Lung (tissue), 12 donors: Measurements from ENCODE around the gene MYOM1. TPM values are rescaled to one million over a fixed set of nuclear protein-coding genes. Genes with fewer than 3 reads are reported as not detected.

Source experiments
- ATAC-seq: fragments of 200-7000 bp; cut with Tn5 transposase; one replicate; pipeline ENCODE4 v1.9.1; 2020; ENCODE audit warnings: moderate number of reproducible peaks; ENCODE audit not compliant: insufficient read depth, low FRiP score
- DNase-seq, 3 donors: peaks; one replicate each; pipeline ENCODE4 v3.0.0-alpha.2; 2013 to 2017
- H3K27ac ChIP-seq, 2 donors: one replicate each; pipeline ENCODE4 v1.5.1; 2013; ENCODE audit warnings: mild to moderate bottlenecking in 2 of 2, moderate library complexity in 2 of 2, control low read depth in 1 of 2, inconsistent platforms in 1 of 2, low read depth in 1 of 2, low read length in 1 of 2
- H3K27me3 ChIP-seq, 3 donors: one replicate each; pipeline ENCODE4 v1.5.1; 2013; ENCODE audit warnings: low read length in 2 of 3; ENCODE audit not compliant: control insufficient read depth in 3 of 3, insufficient read depth in 3 of 3
- H3K36me3 ChIP-seq, 4 donors: one replicate each; pipeline ENCODE4 v1.5.1; 2013; ENCODE audit warnings: low read length in 4 of 4, mild to moderate bottlenecking in 1 of 4, moderate library complexity in 1 of 4; ENCODE audit not compliant: control insufficient read depth in 4 of 4, insufficient read depth in 4 of 4
- H3K4me1 ChIP-seq, 5 donors: one replicate each; pipeline ENCODE4 v1.5.1; 2013; ENCODE audit warnings: low read length in 5 of 5, mild to moderate bottlenecking in 2 of 5, moderate library complexity in 1 of 5; ENCODE audit not compliant: control insufficient read depth in 5 of 5, insufficient read depth in 5 of 5
- H3K4me3 ChIP-seq: one replicate; pipeline ENCODE4 v1.5.1; 2013; ENCODE audit warnings: mild to moderate bottlenecking, control low read depth, moderate library complexity
- H3K9ac ChIP-seq, 2 donors: one replicate each; pipeline ENCODE4 v1.5.1; 2013; ENCODE audit warnings: low read length in 2 of 2, control low read depth in 1 of 2; ENCODE audit not compliant: insufficient read depth in 1 of 2
- H3K9me3 ChIP-seq, 4 donors: one replicate each; pipeline ENCODE4 v1.5.1; 2013; ENCODE audit warnings: low read length in 3 of 4, mild to moderate bottlenecking in 1 of 4, moderate library complexity in 1 of 4; ENCODE audit not compliant: control insufficient read depth in 4 of 4, insufficient read depth in 3 of 4
- WGBS, 2 donors: extraction: QIAGEN DNeasy Blood & Tissue Kit; methylation state at CpG; one replicate each; pipeline ENCODE4 v1.1.7; 2013; 5-methylcytosine and 5-hydroxymethylcytosine counted together
- polyA plus RNA-seq, 2 donors: library from polyadenylated mRNA; stranded (reverse); fragments of 200-250 nt; gene quantifications; one replicate each; pipeline ENCODE4 v1.2.1, GENCODE V29; 2013
- total RNA-seq, 2 donors: library from RNA; depleted of rRNA in 1 of 2; stranded (reverse); fragments of >200 nt in 1 of 2; gene quantifications; one replicate each; pipeline ENCODE4 v1.2.1, GENCODE V29; 2014 to 2021
- TF ChIP-seq, protein P1 (sequence below): IDR thresholded peaks from 2 replicates; pipeline ENCODE4 v1.5.1; 2012; ENCODE audit warnings: mild to moderate bottlenecking; ENCODE audit errors: control extremely low read depth, extremely low read depth
- donor health status: control.
- donor health status: control.
- donor health status: Bipolar disorder and iron deficiency.
- donor health status: healthy.
- donor health status: DM: yes; HTN: yes; CAD: no.

Gene MYOM1
- total and polyA plus RNA-seq, 4 donors = 0.61 to 4.6 (median 1.3) TPM

- H3K27ac ChIP-seq = no peak overlapping the region
- no peak for DNase-seq
- peaks cover 0 to 5% (median 0%) of the 10 kb centered on the region in 4 donors for H3K36me3 ChIP-seq
- no peaks in the 10 kb centered on the region for H3K27me3 ChIP-seq
- ATAC-seq = no peak
- peaks cover 0 to 64% (median 13%) of the 10 kb centered on the region in 5 donors for H3K4me1 ChIP-seq
- WGBS, 2 donors = 50 to 56% methylated on average over 7 of the region's 7 CpGs
- TF ChIP-seq, protein P1, sequence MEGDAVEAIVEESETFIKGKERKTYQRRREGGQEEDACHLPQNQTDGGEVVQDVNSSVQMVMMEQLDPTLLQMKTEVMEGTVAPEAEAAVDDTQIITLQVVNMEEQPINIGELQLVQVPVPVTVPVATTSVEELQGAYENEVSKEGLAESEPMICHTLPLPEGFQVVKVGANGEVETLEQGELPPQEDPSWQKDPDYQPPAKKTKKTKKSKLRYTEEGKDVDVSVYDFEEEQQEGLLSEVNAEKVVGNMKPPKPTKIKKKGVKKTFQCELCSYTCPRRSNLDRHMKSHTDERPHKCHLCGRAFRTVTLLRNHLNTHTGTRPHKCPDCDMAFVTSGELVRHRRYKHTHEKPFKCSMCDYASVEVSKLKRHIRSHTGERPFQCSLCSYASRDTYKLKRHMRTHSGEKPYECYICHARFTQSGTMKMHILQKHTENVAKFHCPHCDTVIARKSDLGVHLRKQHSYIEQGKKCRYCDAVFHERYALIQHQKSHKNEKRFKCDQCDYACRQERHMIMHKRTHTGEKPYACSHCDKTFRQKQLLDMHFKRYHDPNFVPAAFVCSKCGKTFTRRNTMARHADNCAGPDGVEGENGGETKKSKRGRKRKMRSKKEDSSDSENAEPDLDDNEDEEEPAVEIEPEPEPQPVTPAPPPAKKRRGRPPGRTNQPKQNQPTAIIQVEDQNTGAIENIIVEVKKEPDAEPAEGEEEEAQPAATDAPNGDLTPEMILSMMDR = no peak
- H3K9me3 ChIP-seq = no peaks in the 10 kb centered on the region
- H3K4me3 ChIP-seq = no peak overlapping the region
- H3K9ac ChIP-seq = no peak overlapping the region
Observed at GRCh38 chr18:3266062-3266608, 46.4 kb upstream of the MYOM1 start.

- no peaks in the 10 kb centered on the region for H3K9me3 ChIP-seq
- TF ChIP-seq, protein P1 = no peak
- H3K4me1 ChIP-seq = peaks cover 0 to 64% (median 11%) of the 10 kb centered on the region in 5 donors
- no peak overlapping the region for H3K4me3 ChIP-seq
- peaks cover 0 to 5% (median 0%) of the 10 kb centered on the region in 4 donors for H3K36me3 ChIP-seq
- no peak overlapping the region for H3K27ac ChIP-seq
- H3K9ac ChIP-seq = no peak overlapping the region
- ATAC-seq (no peak), DNase-seq (no peak)
- no peaks in the 10 kb centered on the region for H3K27me3 ChIP-seq
- WGBS, 2 donors = 65 to 79% methylated on average over 3 of the region's 3 CpGs
Observed at GRCh38 chr18:3265564-3266033, 45.8 kb upstream of the MYOM1 start.

DNA sequence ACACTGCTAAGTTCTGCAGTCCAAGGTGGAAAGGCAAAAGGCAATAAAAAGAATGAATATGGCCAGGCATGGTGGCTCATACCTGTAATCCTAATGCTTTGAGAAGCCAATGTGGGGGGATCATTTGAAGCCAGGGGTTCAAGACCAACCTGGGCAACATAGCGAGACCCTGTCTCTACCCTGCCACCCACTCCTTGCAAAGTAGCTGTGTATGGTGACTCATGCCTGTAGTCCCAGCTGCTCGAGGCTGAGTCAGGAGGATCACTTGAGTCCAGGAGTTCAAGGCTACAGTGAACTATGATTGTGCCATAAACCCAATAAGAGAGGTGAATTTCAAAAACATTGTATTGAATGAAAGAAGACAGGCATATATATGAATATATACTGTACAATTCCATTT, 44.6 kb upstream of the MYOM1 start:
- H3K27ac ChIP-seq = peak overlapping the region in 1 of 2 donors; percentile 44

More for the DNA sequence above, 44.6 kb upstream of the MYOM1 start:
- ATAC-seq = no peak
- Histone ChIP-seq H3K4me1 (peaks cover 0 to 54% (median 13%) of the 10 kb centered on the region in 5 donors), H3K9me3 (no peaks in the 10 kb centered on the region), H3K27me3 (no peaks in the 10 kb centered on the region), H3K36me3 (peaks cover 0 to 5% (median under 1%) of the 10 kb centered on the region in 4 donors), H3K9ac (no peak overlapping the region), H3K4me3 (no peak overlapping the region)
- DNase-seq = no peak
- TF ChIP-seq, protein P1 = no peak
- WGBS, 2 donors = 56 to 76% methylated on average over 2 of the region's 2 CpGs
